Mesothelial cell of epicardium (in vitro differentiated cells): ENCODE data around the gene EVI5L. TPM values are rescaled to one million over a fixed set of nuclear protein-coding genes. Genes with fewer than 3 reads are reported as not detected.
"Not testable (repeated sequence)": the region's sequence is repeated elsewhere in the genome, so short reads cannot be mapped to it uniquely, and the experiment has no call there.

ENCODE experiments used
- DNase-seq, 2 experiments: peaks; one replicate each; pipeline ENCODE4 v3.0.0; 2021; ENCODE audit warnings: low spot score in 2 of 2; ENCODE audit not compliant: unreplicated experiment in 2 of 2
- H3K27ac Mint-ChIP-seq: 2 replicates; pipeline ENCODE4 v1.8.0; 2021; ENCODE audit warnings: mixed read lengths
- H3K27me3 Mint-ChIP-seq: 2 replicates; pipeline ENCODE4 v1.8.0; 2021; ENCODE audit warnings: low read depth, mixed read lengths
- H3K36me3 Mint-ChIP-seq: 2 replicates; pipeline ENCODE4 v1.8.0; 2021; ENCODE audit warnings: mixed read lengths
- H3K4me1 Mint-ChIP-seq: 2 replicates; pipeline ENCODE4 v1.8.0; 2021; ENCODE audit warnings: mixed read lengths
- H3K4me3 Mint-ChIP-seq: 2 replicates; pipeline ENCODE4 v1.8.0; 2021; ENCODE audit warnings: mild to moderate bottlenecking, moderate library complexity, mixed read lengths
- H3K9me3 Mint-ChIP-seq: 2 replicates; pipeline ENCODE4 v1.8.0; 2021; ENCODE audit warnings: mixed read lengths
- total RNA-seq: library from RNA; stranded (reverse); gene quantifications from 3 replicates; pipeline ENCODE4 v1.2.1, GENCODE V29; 2021
- TF ChIP-seq, protein P1 (sequence below): fragments of 200-600 bp; sonication (generic); IDR thresholded peaks from one replicate; pipeline ENCODE4 v1.5.0; 2021; ENCODE audit warnings: antibody characterized with exemption; ENCODE audit not compliant: unreplicated experiment

Gene EVI5L
- total RNA-seq, 1 donor from 2014 or later = 21.7 TPM

GRCh38 chr19:7806234-7806633, 23.8 kb upstream of the EVI5L start:
- Mint-ChIP-seq H3K4me1 (no peaks in the 10 kb centered on the region), H3K4me3 (no peak overlapping the region), H3K27ac (no peak overlapping the region), H3K36me3 (peaks cover 3% of the 10 kb centered on the region), H3K27me3 (no peaks in the 10 kb centered on the region), H3K9me3 (peaks cover 17% of the 10 kb centered on the region)
- DNase-seq = no peak
- TF ChIP-seq, protein P1, sequence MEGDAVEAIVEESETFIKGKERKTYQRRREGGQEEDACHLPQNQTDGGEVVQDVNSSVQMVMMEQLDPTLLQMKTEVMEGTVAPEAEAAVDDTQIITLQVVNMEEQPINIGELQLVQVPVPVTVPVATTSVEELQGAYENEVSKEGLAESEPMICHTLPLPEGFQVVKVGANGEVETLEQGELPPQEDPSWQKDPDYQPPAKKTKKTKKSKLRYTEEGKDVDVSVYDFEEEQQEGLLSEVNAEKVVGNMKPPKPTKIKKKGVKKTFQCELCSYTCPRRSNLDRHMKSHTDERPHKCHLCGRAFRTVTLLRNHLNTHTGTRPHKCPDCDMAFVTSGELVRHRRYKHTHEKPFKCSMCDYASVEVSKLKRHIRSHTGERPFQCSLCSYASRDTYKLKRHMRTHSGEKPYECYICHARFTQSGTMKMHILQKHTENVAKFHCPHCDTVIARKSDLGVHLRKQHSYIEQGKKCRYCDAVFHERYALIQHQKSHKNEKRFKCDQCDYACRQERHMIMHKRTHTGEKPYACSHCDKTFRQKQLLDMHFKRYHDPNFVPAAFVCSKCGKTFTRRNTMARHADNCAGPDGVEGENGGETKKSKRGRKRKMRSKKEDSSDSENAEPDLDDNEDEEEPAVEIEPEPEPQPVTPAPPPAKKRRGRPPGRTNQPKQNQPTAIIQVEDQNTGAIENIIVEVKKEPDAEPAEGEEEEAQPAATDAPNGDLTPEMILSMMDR = no peak

DNA sequence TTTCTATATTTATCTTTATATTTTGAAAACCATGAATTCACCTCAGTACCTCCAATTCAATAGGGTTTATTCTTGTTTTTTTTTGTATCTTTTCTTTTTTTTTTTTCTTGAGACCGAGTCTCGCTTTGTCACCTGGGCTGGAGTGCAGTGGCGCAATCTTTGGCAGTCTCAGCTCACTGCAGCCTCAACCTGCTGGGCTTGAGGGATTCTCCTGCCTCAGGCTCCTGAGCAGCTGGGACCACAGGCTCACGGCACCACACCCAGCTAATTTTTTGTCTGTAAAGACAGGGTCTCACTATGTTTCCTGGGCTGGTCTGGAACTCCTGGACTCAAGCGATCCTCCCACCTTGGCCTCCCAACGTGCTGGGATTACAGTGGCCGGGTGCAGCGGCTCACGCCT, 23.1 kb upstream of the EVI5L start:
- Mint-ChIP-seq H3K4me1 (no peaks in the 10 kb centered on the region), H3K27me3 (no peaks in the 10 kb centered on the region), H3K36me3 (peaks cover 3% of the 10 kb centered on the region), H3K4me3 (no peak overlapping the region), H3K27ac (no peak overlapping the region), H3K9me3 (peaks cover 23% of the 10 kb centered on the region)
- TF ChIP-seq, protein P1 = no peak
- DNase-seq = no peak

GRCh38 chr19:7808108-7808507, 21.9 kb upstream of the EVI5L start:
- Mint-ChIP-seq H3K27me3 (no peaks in the 10 kb centered on the region), H3K27ac (no peak overlapping the region), H3K4me3 (no peak overlapping the region), H3K9me3 (peaks cover 16% of the 10 kb centered on the region), H3K4me1 (no peaks in the 10 kb centered on the region), H3K36me3 (no peaks in the 10 kb centered on the region)
- no peak for DNase-seq
- TF ChIP-seq, protein P1 = no peak

DNA sequence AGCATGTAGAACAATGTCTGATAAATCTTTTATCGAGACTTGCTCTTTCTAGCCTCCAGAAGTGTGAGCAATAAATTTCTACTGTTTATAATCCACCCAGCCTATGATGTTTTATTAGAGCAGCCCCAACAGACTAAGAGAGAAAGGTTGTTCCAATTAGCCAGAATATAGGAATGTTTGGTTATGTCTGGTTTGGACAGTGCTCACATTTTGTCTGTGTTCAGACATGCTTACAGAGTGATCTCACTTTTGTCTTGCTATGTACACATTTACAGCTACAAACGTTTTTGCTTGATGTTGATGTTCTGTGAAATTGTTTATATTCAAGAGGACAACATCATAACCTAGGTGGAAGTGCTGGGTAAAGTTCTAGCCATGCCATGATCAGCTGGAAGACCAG, 18.0 kb upstream of the EVI5L start:
- H3K36me3 Mint-ChIP-seq = no peaks in the 10 kb centered on the region
- peaks cover 13% of the 10 kb centered on the region for H3K27me3 Mint-ChIP-seq
- peaks cover 29% of the 10 kb centered on the region for H3K9me3 Mint-ChIP-seq
- no peak overlapping the region for H3K27ac Mint-ChIP-seq
- TF ChIP-seq, protein P1 = no peak
- H3K4me3 Mint-ChIP-seq = no peak overlapping the region
- H3K4me1 Mint-ChIP-seq = no peaks in the 10 kb centered on the region
- DNase-seq = no peak

DNA sequence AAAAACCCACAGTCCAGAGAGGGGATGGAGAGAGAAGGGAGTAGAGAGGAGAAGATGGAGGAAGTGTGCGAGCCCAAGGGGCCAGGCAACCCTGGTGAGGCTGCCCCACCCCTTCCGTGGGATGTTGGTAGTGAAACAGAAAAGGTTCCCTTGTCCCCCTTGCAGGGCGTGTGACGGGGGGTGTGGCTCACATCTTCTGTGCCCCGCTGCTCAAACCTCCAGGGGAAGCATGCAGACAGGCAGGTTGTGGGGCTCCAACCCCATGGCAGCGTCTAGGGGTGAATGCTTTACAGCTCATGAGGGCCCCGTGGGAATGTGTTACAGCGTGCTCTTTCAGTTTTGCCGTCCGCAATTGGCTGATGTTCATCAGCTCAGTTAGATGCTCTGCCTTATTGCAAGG, 14.7 kb upstream of the EVI5L start:
- Mint-ChIP-seq H3K4me3 (no peak overlapping the region), H3K4me1 (no peaks in the 10 kb centered on the region), H3K9me3 (peaks cover 38% of the 10 kb centered on the region), H3K27me3 (peaks cover 20% of the 10 kb centered on the region), H3K27ac (no peak overlapping the region), H3K36me3 (no peaks in the 10 kb centered on the region)
- no peak for DNase-seq
- TF ChIP-seq, protein P1 = no peak

DNA sequence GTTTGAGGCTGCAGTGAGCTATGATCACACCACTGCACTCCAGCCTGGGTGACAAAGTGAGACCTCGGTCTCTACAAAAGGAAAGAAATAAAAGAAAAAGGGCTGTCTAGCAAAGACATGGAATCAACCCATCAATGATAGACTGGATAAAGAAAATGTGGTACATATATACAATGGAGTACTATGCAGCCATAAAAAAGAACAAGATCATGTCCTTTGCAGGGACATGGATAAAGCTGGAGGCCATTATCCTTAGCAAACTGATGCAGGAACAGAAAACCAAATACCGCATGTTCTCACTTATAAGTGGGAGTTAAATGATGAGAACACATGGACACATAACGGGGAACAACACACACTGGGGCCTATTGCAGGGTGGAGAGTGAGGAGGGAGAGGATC, 14.0 kb upstream of the EVI5L start:
- H3K4me1 Mint-ChIP-seq, H3K36me3 Mint-ChIP-seq, DNase-seq, H3K27ac Mint-ChIP-seq, H3K4me3 Mint-ChIP-seq: not testable (repeated sequence)
- peaks cover 40% of the 10 kb centered on the region for H3K9me3 Mint-ChIP-seq
- peaks cover 24% of the 10 kb centered on the region for H3K27me3 Mint-ChIP-seq
